A673 (cell line): ENCODE data around the gene GPR17. TPM values are rescaled to one million over a fixed set of nuclear protein-coding genes. Genes with fewer than 3 reads are reported as not detected.

Source experiments
- BruUV-seq: library from RNA; stranded (reverse); fragments of 400-500 nt; replicated peaks from 2 replicates; lab custom pipeline; 2021; lab: Mats Ljungman, UMichigan
- CTCF ChIA-PET: fragments of 300-600 bp; sonication (Branson Sonifier 250); formaldehyde crosslinking; loops from one replicate; lab custom pipeline; 2022; ENCODE audit warnings: antibody characterized with exemption; lab: Charles Lee
- POLR2A ChIA-PET: fragments of 300-600 bp; sonication (Branson Sonifier 250); formaldehyde crosslinking; loops from one replicate; lab custom pipeline; 2022; ENCODE audit warnings: antibody characterized with exemption; ENCODE audit not compliant: low non-redundant PET; lab: Charles Lee
- DNase-seq: peaks from one replicate; pipeline ENCODE4 v3.0.0-alpha.2; 2015; ENCODE audit warnings: low spot score
- H3K27ac ChIP-seq: fragments of 200-600 bp; sonication (generic); 2 replicates; pipeline ENCODE4 v1.5.1; 2016; ENCODE audit warnings: mixed run types, low read depth, mild to moderate bottlenecking, mixed read lengths, antibody characterized with exemption, low read length; ENCODE audit not compliant: poor library complexity, severe bottlenecking
- H3K27me3 ChIP-seq: fragments of 200-600 bp; sonication (generic); replicated peaks from 2 replicates; pipeline ENCODE4 v1.6.1; 2017; ENCODE audit warnings: mixed run types, low read depth, mild to moderate bottlenecking, mixed read lengths, antibody characterized with exemption, low read length; ENCODE audit not compliant: insufficient read depth, poor library complexity
- H3K36me3 ChIP-seq: fragments of 200-600 bp; sonication (generic); 2 replicates; pipeline ENCODE4 v1.6.1; 2016; ENCODE audit warnings: mixed run types, mild to moderate bottlenecking, mixed read lengths, antibody characterized with exemption, low read length; ENCODE audit not compliant: insufficient read depth, poor library complexity, severe bottlenecking
- H3K4me1 ChIP-seq: fragments of 200-600 bp; sonication (generic); 2 replicates; pipeline ENCODE4 v1.6.1; 2017; ENCODE audit warnings: mixed run types, mild to moderate bottlenecking, mixed read lengths, antibody characterized with exemption, low read length; ENCODE audit not compliant: insufficient read depth, poor library complexity, severe bottlenecking
- H3K4me3 ChIP-seq: fragments of 200-600 bp; sonication (generic); 2 replicates; pipeline ENCODE4 v1.5.1; 2016; ENCODE audit warnings: low read depth, mixed run types, mild to moderate bottlenecking, mixed read lengths, low read length; ENCODE audit not compliant: poor library complexity, severe bottlenecking
- H3K9me3 ChIP-seq: fragments of 200-600 bp; sonication (generic); 2 replicates; pipeline ENCODE4 v1.6.1; 2016; ENCODE audit warnings: mixed run types, low read depth, mild to moderate bottlenecking, mixed read lengths, antibody characterized with exemption, low read length; ENCODE audit not compliant: poor library complexity, severe bottlenecking
- EZH2 ChIP-seq: fragments of 200-600 bp; sonication (generic); IDR thresholded peaks from 2 replicates; pipeline ENCODE4 v1.6.1; 2017; ENCODE audit warnings: borderline replicate concordance, low read depth, mild to moderate bottlenecking, mixed read lengths, antibody characterized with exemption, low read length; ENCODE audit not compliant: poor library complexity, severe bottlenecking
- intact Hi-C: fragments of 100-400 bp; cut with micrococcal nuclease; formaldehyde crosslinking; loops from one replicate; pipeline ENCODE4 v1.10.0; 2022; ENCODE audit not compliant: unreplicated experiment
- total RNA-seq: library from RNA; stranded (reverse); gene quantifications from 2 replicates; pipeline ENCODE4 v1.2.3, GENCODE V29; 2021
- TF ChIP-seq, protein P1 (sequence below): fragments of 300-800, 200-600 bp; sonication (generic); conservative IDR thresholded peaks from 2 replicates; pipeline ENCODE4 v1.5.1; 2017; ENCODE audit warnings: low read depth, mild to moderate bottlenecking, antibody characterized with exemption, low read length, moderate library complexity, mixed read lengths

GPR17 gene
- total RNA-seq, 1 experiment from 2014 or later = 0.45 TPM

DNA sequence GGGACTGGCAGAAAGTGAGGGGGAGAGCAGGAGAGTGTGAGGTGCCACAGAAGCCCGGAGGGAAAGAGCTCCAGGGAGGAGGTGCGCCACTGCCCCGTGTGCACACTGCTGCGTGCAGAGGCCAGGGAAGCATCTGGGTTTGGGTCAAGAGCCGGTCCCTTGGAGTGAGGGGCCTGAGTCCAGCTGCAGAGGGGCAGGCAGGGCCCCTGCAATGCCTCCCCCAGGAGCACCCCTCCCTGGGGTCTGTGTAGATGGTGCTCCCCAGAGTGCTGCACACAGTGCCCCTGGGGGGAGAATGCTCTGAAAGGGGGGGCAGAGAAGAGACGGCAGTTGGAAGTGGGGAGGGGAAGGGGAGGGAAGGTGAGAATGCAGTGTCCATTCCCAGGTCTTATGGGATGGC lies 33.0 kb downstream of the GPR17 start:
- ChIA-PET CTCF (no interaction called here), POLR2A (no interaction called here)
- Histone ChIP-seq H3K9me3 (no peaks in the 10 kb centered on the region), H3K4me3 (no peak overlapping the region), H3K27ac (no peak overlapping the region), H3K4me1 (no peaks in the 10 kb centered on the region), H3K27me3 (peaks cover 13% of the 10 kb centered on the region), H3K36me3 (no peaks in the 10 kb centered on the region)
- intact Hi-C loops = no loop called here
- BruUV-seq = no TSS peak
- TF ChIP-seq, protein P1, sequence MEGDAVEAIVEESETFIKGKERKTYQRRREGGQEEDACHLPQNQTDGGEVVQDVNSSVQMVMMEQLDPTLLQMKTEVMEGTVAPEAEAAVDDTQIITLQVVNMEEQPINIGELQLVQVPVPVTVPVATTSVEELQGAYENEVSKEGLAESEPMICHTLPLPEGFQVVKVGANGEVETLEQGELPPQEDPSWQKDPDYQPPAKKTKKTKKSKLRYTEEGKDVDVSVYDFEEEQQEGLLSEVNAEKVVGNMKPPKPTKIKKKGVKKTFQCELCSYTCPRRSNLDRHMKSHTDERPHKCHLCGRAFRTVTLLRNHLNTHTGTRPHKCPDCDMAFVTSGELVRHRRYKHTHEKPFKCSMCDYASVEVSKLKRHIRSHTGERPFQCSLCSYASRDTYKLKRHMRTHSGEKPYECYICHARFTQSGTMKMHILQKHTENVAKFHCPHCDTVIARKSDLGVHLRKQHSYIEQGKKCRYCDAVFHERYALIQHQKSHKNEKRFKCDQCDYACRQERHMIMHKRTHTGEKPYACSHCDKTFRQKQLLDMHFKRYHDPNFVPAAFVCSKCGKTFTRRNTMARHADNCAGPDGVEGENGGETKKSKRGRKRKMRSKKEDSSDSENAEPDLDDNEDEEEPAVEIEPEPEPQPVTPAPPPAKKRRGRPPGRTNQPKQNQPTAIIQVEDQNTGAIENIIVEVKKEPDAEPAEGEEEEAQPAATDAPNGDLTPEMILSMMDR = no peak
- no peak for TF ChIP-seq EZH2
- DNase-seq = no peak

DNA sequence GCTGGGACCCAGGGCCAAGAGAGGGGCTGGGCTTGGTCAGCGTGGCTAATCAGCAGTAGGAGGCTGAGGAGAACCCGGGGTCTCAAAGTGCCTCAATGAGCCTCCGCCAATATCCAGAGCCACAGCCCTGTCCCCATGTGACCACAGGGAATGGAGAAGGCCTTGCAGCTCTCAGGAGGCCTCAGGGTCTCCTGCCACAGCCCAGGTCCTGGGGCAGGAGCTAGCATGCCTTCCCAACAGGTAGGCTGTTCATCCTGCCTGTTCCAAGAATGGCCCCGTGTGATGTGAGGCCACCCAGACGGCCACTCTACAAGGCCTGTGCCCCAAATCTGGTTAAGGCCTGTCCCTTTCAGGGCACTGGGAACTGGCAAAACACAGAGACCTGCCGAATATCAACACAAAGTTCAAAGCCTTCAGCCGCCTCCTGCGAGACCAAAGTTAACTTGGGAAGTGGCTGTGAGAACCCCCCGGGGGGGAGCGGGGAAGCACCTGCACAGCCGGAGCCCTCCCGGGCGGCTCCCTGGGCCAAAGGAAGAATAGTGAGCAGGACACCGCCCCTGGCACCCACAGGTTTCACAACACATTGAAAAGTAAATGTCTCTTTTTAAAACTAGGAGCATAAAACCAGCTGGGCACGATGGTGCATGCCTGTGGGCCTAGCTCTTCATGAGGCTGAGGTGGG lies 33.9 kb downstream of the GPR17 start:
- Histone ChIP-seq H3K27me3 (peaks cover 10% of the 10 kb centered on the region), H3K36me3 (no peaks in the 10 kb centered on the region), H3K27ac (no peak overlapping the region), H3K4me3 (no peak overlapping the region), H3K4me1 (no peaks in the 10 kb centered on the region), H3K9me3 (no peaks in the 10 kb centered on the region)
- CTCF ChIA-PET = no interaction called here
- TF ChIP-seq EZH2 = no peak
- TF ChIP-seq, protein P1 = no peak
- DNase-seq = no peak
- POLR2A ChIA-PET = no interaction called here
- intact Hi-C loops = no loop called here
- no TSS peak for BruUV-seq

GRCh38 chr2:127680706-127681287 lies 34.8 kb downstream of the GPR17 start:
- no TSS peak for BruUV-seq
- Histone ChIP-seq H3K4me3 (no peak overlapping the region), H3K36me3 (no peaks in the 10 kb centered on the region), H3K4me1 (peaks cover 7% of the 10 kb centered on the region), H3K9me3 (no peaks in the 10 kb centered on the region), H3K27me3 (peaks cover 10% of the 10 kb centered on the region), H3K27ac (no peak overlapping the region)
- no peak for DNase-seq
- intact Hi-C loops = no loop called here
- ChIA-PET POLR2A (no interaction called here), CTCF (no interaction called here)
- TF ChIP-seq EZH2 = no peak
- TF ChIP-seq, protein P1 = no peak
